ENCODE data around the gene CYB5R3. TPM values are rescaled to one million over a fixed set of nuclear protein-coding genes. Genes with fewer than 3 reads are reported as not detected.
A peak's percentile ranks its signal among the peaks of the same experiment; 100 is the strongest.

Gene CYB5R3
- total RNA-seq, 1 experiment from 2014 or later: 85.4 TPM

DNA sequence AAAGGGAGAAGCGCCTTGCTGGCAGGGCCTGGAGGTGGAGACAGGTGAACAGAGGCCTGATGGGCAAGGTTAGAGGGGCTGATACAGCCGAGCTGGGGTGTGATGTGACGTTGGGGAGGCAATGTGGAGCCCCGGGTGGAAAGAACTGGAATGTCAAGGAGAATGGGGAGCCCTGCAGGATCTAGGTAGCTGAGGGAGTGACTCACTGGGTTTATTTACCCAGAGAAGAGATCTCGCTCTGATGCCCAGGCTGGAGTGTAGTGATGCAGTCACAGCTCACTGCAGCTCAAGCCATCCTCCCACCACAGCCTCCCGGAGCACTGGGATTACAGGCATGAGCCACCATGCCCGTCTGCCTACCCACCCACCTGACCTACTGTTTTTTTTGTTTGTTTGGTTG, 1.9 kb upstream of the CYB5R3 start:
- no peak overlapping the region for H3K4me3 Mint-ChIP-seq
- ChIA-PET POLR2A (no interaction called here), CTCF (no interaction called here)
- DNase-seq (ENCODE audit: low spot score): no peak
- ATAC-seq: no peak
- no peaks in the 10 kb centered on the region for H3K9me3 Mint-ChIP-seq
- no peak for TF ChIP-seq RELA (CRISPR knock-in tag; IDR thresholded peaks at IDR 0.05; ENCODE audit: borderline replicate concordance)
- TF ChIP-seq, protein P1, sequence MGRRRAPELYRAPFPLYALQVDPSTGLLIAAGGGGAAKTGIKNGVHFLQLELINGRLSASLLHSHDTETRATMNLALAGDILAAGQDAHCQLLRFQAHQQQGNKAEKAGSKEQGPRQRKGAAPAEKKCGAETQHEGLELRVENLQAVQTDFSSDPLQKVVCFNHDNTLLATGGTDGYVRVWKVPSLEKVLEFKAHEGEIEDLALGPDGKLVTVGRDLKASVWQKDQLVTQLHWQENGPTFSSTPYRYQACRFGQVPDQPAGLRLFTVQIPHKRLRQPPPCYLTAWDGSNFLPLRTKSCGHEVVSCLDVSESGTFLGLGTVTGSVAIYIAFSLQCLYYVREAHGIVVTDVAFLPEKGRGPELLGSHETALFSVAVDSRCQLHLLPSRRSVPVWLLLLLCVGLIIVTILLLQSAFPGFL (CRISPR knock-in tag; IDR thresholded peaks at IDR 0.05; ENCODE audit: borderline replicate concordance): no peak
- no peak for TF ChIP-seq ETV6 (CRISPR knock-in tag; IDR thresholded peaks at IDR 0.05)
- no peak for TF ChIP-seq ZNF219 (CRISPR knock-in tag; IDR thresholded peaks at IDR 0.05; ENCODE audit: borderline replicate concordance)
- TF ChIP-seq ZNF416 (CRISPR knock-in tag; IDR thresholded peaks at IDR 0.05): no peak
- TF ChIP-seq MYBL2 (CRISPR knock-in tag; IDR thresholded peaks at IDR 0.05): no peak
- no peak for TF ChIP-seq ELF4 (CRISPR knock-in tag; IDR thresholded peaks at IDR 0.05; ENCODE audit: low read depth)
- TF ChIP-seq, protein P2, sequence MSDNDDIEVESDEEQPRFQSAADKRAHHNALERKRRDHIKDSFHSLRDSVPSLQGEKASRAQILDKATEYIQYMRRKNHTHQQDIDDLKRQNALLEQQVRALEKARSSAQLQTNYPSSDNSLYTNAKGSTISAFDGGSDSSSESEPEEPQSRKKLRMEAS (CRISPR knock-in tag; IDR thresholded peaks at IDR 0.05): no peak
- no peak for TF ChIP-seq GABPB1 (CRISPR knock-in tag; IDR thresholded peaks at IDR 0.05)
- H3K4me1 Mint-ChIP-seq: peaks cover 7% of the 10 kb centered on the region
- H3K36me3 Mint-ChIP-seq: no peaks in the 10 kb centered on the region
- no peaks in the 10 kb centered on the region; the same call in 1 of the 2 replicates for H3K27me3 Mint-ChIP-seq (ENCODE audit: low read depth)
- no peak overlapping the region for H3K27ac Mint-ChIP-seq

DNA sequence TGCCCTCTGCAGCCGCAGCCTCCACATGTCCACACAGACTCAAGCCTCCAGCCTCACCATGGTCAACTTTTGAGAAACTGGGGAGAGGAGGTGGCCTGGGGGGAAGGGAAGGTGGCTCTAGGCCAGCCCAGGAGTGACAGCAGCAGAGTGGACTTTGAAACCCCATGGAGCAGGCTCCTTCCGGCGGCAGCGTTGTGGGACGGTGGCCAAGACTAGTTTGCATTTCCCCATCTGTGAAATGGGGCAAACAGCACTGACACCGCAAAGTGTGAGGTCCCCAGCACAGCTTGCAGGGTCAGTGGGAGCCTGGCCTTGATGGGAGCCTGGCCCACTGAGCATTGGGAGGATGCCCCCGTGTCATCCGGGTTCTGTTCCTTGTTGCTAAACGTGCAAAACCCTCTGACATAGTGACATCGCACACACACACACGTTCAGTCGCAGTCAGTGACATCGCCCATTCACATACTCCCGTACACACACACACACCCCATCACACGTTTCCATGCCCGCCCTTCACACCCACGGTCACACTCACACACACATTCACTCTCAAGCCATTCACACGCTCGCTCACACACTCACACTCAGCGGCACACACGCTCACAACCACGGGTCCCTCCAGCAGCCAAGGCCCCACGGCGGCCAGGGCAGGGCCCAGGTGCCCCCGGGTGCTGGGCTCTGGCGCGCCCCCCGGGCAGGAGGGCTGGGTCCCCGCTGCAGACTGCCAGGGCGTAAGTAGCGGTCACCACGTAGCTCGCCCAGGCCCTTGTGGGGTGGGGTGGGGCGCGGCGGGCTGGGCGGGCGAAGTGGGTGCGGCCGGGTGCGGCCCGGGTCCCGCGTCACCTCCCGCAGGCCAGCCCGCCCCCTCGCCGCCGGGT, 585 bp downstream of the CYB5R3 start:
- peaks cover 26% of the 10 kb centered on the region for H3K4me1 Mint-ChIP-seq
- DNase-seq (ENCODE audit: low spot score) (no peak), ATAC-seq (peak; percentile 14)
- H3K27me3 Mint-ChIP-seq (ENCODE audit: low read depth): no peaks in the 10 kb centered on the region; the same call in 1 of the 2 replicates
- ChIA-PET POLR2A (no interaction called here), CTCF (interaction anchor here (0.6 to 1.7 kb wide), 12 partner anchors 9 to 580 kb away, joined by 3 to 7 read pairs (median 3); partner anchors contain the start of gene POLDIP3)
- peak overlapping the region; percentile 93 for H3K27ac Mint-ChIP-seq
- no peaks in the 10 kb centered on the region for H3K36me3 Mint-ChIP-seq
- TF ChIP-seq, protein P3, sequence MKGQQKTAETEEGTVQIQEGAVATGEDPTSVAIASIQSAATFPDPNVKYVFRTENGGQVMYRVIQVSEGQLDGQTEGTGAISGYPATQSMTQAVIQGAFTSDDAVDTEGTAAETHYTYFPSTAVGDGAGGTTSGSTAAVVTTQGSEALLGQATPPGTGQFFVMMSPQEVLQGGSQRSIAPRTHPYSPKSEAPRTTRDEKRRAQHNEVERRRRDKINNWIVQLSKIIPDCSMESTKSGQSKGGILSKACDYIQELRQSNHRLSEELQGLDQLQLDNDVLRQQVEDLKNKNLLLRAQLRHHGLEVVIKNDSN (CRISPR knock-in tag; IDR thresholded peaks at IDR 0.05): no peak
- TF ChIP-seq FOXP1 (CRISPR knock-in tag; IDR thresholded peaks at IDR 0.05; ENCODE audit: borderline replicate concordance): 0 out of 2 replicates have a peak, but pooled peaks have one; percentile 23
- TF ChIP-seq ETV6 (CRISPR knock-in tag; IDR thresholded peaks at IDR 0.05): no peak
- peak; percentile 66; the same call in 1 of the 2 replicates for TF ChIP-seq ZBTB43 (CRISPR knock-in tag; IDR thresholded peaks at IDR 0.05)
- TF ChIP-seq, protein P4, sequence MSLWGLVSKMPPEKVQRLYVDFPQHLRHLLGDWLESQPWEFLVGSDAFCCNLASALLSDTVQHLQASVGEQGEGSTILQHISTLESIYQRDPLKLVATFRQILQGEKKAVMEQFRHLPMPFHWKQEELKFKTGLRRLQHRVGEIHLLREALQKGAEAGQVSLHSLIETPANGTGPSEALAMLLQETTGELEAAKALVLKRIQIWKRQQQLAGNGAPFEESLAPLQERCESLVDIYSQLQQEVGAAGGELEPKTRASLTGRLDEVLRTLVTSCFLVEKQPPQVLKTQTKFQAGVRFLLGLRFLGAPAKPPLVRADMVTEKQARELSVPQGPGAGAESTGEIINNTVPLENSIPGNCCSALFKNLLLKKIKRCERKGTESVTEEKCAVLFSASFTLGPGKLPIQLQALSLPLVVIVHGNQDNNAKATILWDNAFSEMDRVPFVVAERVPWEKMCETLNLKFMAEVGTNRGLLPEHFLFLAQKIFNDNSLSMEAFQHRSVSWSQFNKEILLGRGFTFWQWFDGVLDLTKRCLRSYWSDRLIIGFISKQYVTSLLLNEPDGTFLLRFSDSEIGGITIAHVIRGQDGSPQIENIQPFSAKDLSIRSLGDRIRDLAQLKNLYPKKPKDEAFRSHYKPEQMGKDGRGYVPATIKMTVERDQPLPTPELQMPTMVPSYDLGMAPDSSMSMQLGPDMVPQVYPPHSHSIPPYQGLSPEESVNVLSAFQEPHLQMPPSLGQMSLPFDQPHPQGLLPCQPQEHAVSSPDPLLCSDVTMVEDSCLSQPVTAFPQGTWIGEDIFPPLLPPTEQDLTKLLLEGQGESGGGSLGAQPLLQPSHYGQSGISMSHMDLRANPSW (CRISPR knock-in tag; conservative IDR thresholded peaks at IDR 0.05; ENCODE audit: low read depth): no peak
- no peak for TF ChIP-seq ATF2 (CRISPR knock-in tag; IDR thresholded peaks at IDR 0.05; ENCODE audit: borderline replicate concordance, low read depth)
- no peak for TF ChIP-seq JAZF1 (CRISPR knock-in tag; IDR thresholded peaks at IDR 0.05)
- no peak for TF ChIP-seq ZNF416 (CRISPR knock-in tag; IDR thresholded peaks at IDR 0.05)
- TF ChIP-seq, protein P1 (CRISPR knock-in tag; IDR thresholded peaks at IDR 0.05; ENCODE audit: borderline replicate concordance): 0 out of 2 replicates have a peak, but pooled peaks have one; percentile 32
- peak; percentile 55; the same call in 1 of the 2 replicates for TF ChIP-seq GABPB1 (CRISPR knock-in tag; IDR thresholded peaks at IDR 0.05)
- TF ChIP-seq ESRRA (CRISPR knock-in tag; IDR thresholded peaks at IDR 0.05; ENCODE audit: borderline replicate concordance): no peak
- no peak for TF ChIP-seq SMAD4 (CRISPR knock-in tag; IDR thresholded peaks at IDR 0.05)
- peak overlapping the region; percentile 94 for H3K4me3 Mint-ChIP-seq
- no peaks in the 10 kb centered on the region for H3K9me3 Mint-ChIP-seq

All from WTC11 (cell line).